GM10266 (cell line): ENCODE measurements around the gene CALN1.
"Not testable (repeated sequence)": the region's sequence is repeated elsewhere in the genome, so short reads cannot be mapped to it uniquely, and the experiment has no call there.

Experiments
- DNase-seq: peaks from one replicate; pipeline ENCODE4 v3.0.0; 2012; ENCODE audit errors: extremely low spot score
- TF ChIP-seq, protein P1 (sequence below): IDR thresholded peaks from 2 replicates; pipeline ENCODE4 v1.5.1; 2012; ENCODE audit warnings: mild to moderate bottlenecking, low read depth; ENCODE audit not compliant: control insufficient read depth, insufficient read depth; ENCODE audit errors: missing control alignments

Gene CALN1

DNA sequence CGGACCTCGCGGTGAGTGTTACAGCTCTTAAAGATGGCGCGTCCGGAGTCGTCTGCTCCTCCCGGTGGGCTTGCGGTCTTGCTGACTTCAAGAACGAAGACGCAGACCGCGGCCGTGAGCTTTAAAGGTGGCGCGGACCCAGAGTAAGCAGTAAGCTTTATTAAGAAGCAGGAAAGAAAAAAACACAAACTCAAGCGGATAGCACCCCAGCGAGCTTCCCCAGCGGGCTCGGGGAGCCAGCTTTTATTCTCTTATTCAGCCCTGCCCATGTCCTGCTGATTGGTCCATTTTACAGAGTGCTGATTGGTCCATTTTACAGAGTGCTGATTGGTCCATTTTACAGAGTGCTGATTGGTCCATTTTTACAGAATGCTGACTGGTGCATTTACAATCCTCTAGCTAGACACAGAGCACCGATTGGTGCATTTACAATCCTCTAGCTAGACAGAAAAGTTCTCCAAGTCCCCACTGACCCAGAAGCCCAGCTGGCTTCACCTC, at the start of gene CALN1:
CALN1 (minus strand) TSS at position 218 of the 498 bp plus-strand sequence.
- not testable (repeated sequence) for DNase-seq

DNA sequence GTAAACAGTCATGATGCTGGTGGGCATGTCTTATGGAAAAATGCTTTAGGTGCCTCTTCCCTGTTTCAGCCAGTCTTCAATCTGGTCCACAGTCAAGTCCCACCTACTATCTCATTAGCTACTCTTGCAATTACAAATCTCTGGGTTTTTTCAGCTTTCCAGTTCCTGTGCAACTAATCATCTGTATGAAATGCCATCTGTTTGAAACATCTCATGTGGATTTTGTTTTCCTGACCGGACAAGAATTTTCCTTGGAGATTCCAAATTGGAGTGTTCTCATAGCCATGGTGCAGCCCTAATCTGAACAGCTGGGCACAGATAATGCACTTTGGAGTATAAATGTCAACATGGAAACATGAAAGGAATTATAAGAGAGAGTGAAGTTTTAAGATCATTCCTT, 41.3 kb upstream of the CALN1 start:
- TF ChIP-seq, protein P1, sequence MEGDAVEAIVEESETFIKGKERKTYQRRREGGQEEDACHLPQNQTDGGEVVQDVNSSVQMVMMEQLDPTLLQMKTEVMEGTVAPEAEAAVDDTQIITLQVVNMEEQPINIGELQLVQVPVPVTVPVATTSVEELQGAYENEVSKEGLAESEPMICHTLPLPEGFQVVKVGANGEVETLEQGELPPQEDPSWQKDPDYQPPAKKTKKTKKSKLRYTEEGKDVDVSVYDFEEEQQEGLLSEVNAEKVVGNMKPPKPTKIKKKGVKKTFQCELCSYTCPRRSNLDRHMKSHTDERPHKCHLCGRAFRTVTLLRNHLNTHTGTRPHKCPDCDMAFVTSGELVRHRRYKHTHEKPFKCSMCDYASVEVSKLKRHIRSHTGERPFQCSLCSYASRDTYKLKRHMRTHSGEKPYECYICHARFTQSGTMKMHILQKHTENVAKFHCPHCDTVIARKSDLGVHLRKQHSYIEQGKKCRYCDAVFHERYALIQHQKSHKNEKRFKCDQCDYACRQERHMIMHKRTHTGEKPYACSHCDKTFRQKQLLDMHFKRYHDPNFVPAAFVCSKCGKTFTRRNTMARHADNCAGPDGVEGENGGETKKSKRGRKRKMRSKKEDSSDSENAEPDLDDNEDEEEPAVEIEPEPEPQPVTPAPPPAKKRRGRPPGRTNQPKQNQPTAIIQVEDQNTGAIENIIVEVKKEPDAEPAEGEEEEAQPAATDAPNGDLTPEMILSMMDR, result no peak
- no peak for DNase-seq

DNA sequence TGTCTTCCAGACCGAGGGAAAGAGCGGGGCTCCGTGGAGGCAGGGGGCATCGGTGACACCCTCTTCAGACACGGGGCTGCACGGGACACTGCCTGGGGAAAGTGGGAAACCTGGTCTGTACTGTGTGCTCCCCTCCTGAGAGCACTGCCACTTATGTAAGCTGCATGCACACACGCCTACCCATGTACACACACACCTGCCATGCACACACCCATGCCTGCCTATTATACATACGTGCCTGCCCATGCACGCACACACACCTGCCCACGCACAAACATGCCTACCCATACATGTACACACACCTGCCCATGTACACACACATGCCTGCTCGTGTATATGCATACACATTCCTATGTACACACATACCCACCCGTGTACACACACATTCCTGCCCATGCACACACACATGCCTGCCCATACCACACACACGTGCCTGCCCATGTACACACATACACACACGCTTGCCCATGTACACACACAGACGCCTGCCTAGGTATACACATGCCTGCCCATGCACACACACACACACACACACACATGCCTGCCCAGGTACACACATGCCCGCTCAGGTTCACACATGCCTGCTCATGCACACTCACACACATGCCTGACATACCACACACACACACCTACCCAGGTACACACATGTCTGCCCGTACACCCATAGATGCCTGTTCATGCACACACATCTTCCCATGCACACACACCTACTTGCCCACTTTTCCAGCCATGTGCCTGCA, 35.5 kb upstream of the CALN1 start:
- DNase-seq, result no peak
- TF ChIP-seq, protein P1, result no peak

DNA sequence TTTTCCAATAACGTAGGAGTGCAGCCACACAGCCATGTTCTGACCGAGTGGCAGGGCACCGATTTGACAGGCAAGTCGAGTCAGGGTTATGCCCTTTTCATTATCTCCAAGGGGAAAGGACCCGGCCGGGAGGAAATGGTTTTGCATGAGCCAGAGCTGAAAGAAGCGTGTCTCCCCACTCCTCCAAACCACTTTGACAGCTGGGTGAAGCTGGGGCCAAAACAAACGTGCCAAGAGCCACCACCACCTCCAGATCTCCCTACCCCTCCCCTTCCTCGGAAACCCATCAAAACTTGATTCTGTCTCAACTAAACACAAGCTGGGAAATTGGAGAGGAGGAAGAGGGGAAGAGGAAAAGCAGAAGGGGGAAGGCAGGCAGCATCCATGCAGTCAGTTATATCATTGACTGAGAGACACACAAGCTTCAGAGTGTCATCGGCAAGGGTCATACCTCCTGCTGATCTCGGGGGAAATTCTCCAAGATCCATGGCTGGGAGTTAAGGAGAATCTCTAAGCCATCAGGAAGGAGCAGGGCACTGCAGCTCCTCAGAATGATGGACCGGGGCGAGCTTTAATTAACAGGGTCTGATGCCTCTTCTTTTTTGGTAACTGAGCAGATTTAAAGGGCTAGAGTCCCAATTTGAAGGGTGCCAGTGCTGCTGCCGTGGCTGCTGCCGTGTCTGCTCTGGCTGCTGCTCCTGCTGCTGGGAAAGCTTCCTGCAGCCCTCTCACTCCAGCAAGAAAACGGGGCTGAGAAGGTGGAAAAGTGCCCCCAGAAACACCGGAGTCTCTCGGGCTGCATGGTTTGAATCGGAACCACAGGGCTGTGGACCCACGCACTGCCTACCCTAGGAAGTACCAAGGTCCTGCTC, 34.7 kb upstream of the CALN1 start:
- no peak for DNase-seq
- TF ChIP-seq, protein P1, result no peak

DNA sequence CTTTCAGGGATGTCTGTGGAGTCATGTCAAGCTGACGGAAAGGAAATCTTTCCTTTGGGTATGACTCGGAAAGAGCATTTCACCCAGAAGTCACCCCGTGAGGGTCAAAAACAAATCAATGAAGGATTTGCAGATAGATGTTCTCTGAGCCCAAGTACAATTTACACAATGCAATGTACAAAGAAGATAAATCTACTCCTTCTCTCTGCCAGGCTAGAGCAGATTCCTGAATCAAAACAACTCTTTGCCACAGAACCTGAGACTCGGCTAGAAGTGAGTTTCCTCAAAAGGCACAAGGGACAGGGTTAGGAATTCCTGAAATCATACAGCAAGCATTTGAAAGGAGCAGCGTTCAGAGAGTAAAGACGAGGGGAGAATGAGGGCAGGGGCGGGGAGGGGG, 34.0 kb upstream of the CALN1 start:
- TF ChIP-seq, protein P1, result no peak
- DNase-seq, result no peak

DNA sequence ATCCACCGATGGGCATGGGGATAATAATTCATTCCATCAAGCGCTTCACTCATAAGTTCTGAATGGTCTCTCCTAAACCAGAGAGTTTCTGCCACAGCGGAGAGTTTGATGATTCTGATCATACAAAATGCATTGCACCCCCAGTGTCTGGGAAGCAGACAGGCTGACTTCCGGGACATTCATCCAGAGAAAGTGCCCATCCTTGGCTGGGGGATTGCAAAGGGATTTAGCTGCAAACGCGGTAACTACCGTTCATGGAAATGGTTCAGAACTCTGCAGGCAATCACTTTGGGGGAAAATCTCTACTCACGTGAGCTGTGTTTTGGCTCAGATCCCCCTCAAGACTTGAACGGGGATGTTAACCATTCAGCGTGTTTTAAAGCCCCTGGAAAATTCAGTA, 33.4 kb upstream of the CALN1 start:
- TF ChIP-seq, protein P1, result no peak
- no peak for DNase-seq

DNA sequence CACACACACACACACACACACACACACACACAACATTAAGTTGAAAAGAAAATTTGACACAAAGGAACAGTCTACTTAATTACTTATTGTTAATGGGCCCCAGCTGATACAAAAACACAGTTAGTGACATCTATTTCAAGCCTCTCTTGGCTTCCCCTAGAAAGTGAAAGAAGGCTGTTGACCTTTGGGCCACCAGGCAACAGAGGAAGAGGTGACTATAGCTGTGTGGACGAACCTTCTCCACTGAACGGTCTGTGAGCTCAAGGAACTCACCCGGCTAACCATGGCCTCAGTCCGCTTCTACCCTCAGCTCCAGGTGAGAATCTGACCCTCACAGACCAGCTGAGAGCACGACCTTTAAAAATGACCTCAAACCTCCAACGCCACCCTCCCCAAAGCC, 32.9 kb upstream of the CALN1 start:
- TF ChIP-seq, protein P1, result no peak
- no peak for DNase-seq
